Glutamatergic neuron (in vitro differentiated cells): ENCODE measurements around the gene TSPAN5. TPM values are rescaled to one million over a fixed set of nuclear protein-coding genes. Genes with fewer than 3 reads are reported as not detected.

ENCODE experiments used
- DNase-seq: peaks from one replicate; pipeline ENCODE4 v3.0.0; 2022
- H3K27ac Mint-ChIP-seq: one replicate; pipeline ENCODE4 v1.8.0; 2020; ENCODE audit warnings: mild to moderate bottlenecking, mixed read lengths, inconsistent platforms; ENCODE audit not compliant: unreplicated experiment
- H3K27me3 Mint-ChIP-seq: one replicate; pipeline ENCODE4 v1.8.0; 2020; ENCODE audit warnings: mild to moderate bottlenecking, moderate library complexity, mixed read lengths, inconsistent platforms; ENCODE audit not compliant: unreplicated experiment
- H3K36me3 Mint-ChIP-seq: one replicate; pipeline ENCODE4 v1.8.0; 2020; ENCODE audit warnings: mild to moderate bottlenecking, mixed read lengths, inconsistent platforms; ENCODE audit not compliant: unreplicated experiment
- H3K4me1 Mint-ChIP-seq: one replicate; pipeline ENCODE4 v1.8.0; 2020; ENCODE audit warnings: mild to moderate bottlenecking, low read depth, mixed read lengths, inconsistent platforms; ENCODE audit not compliant: unreplicated experiment
- H3K4me3 Mint-ChIP-seq: one replicate; pipeline ENCODE4 v1.8.0; 2020; ENCODE audit warnings: mild to moderate bottlenecking, mixed read lengths, inconsistent platforms; ENCODE audit not compliant: unreplicated experiment
- H3K9me3 Mint-ChIP-seq: one replicate; pipeline ENCODE4 v1.8.0; 2020; ENCODE audit warnings: mild to moderate bottlenecking, moderate library complexity, mixed read lengths, inconsistent platforms; ENCODE audit not compliant: unreplicated experiment
- CTCF ChIP-seq: fragments of 200-600 bp; sonication (generic); IDR thresholded peaks from one replicate; pipeline ENCODE4 v1.5.0; 2021; ENCODE audit not compliant: partially characterized antibody, unreplicated experiment
- total RNA-seq: library from RNA; stranded (reverse); fragmentation: NEBNext Ultra II Directional; extraction: Animal tissue kit (Norgen Biotek cat#: 25700); gene quantifications from one replicate; pipeline ENCODE4 v1.2.1, GENCODE V29; 2021; ENCODE audit not compliant: unreplicated experiment

Gene TSPAN5
- total RNA-seq, 1 donor from 2014 or later, result 40.5 TPM

DNA sequence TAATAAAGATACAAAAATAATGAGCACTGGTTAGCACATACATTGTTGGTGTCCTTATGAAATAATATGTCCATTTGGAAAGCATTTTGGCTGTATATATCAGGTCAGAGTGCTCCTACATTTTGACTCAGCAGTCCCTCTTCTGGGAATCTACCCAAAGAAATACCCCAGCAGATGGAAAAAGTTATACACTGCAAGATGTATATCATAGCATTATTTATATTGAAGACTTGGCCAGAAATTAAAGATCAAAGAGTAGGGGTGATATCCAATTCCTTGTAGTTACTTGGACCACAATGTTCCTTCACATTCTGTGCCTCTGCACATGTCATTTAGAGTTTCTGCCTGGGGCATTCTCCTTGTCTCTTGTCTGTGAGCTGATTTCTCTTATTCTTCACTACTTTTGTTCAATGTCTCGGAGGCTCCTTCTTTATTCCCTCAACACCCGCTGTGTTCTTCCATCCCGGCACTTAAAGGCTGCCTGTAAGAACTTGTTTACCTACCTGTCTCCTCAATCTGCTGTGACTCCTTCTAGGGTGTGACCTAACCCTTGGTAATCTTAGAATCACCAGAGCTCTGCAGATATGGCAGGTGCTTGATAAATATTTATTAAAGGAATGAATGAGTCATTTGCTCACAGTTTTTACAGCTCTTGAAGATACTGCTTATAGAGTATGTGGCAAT is 3.1 kb upstream of the TSPAN5 start:
- H3K9me3 Mint-ChIP-seq, result peaks cover 22% of the 10 kb centered on the region
- peaks cover 15% of the 10 kb centered on the region for H3K4me1 Mint-ChIP-seq
- no peak for DNase-seq
- H3K36me3 Mint-ChIP-seq, result no peaks in the 10 kb centered on the region
- H3K27ac Mint-ChIP-seq, result no peak overlapping the region
- TF ChIP-seq CTCF, result no peak
- peaks cover 11% of the 10 kb centered on the region for H3K27me3 Mint-ChIP-seq
- H3K4me3 Mint-ChIP-seq, result no peak overlapping the region

GRCh38 chr4:98659741-98660462 is 1.5 kb upstream of the TSPAN5 start:
- no peaks in the 10 kb centered on the region for H3K36me3 Mint-ChIP-seq
- H3K27me3 Mint-ChIP-seq, result peaks cover 9% of the 10 kb centered on the region
- H3K27ac Mint-ChIP-seq, result no peak overlapping the region
- H3K9me3 Mint-ChIP-seq, result peaks cover 18% of the 10 kb centered on the region
- peaks cover 25% of the 10 kb centered on the region for H3K4me1 Mint-ChIP-seq
- no peak for TF ChIP-seq CTCF
- no peak for DNase-seq
- H3K4me3 Mint-ChIP-seq, result peak overlapping the region; percentile 95

DNA sequence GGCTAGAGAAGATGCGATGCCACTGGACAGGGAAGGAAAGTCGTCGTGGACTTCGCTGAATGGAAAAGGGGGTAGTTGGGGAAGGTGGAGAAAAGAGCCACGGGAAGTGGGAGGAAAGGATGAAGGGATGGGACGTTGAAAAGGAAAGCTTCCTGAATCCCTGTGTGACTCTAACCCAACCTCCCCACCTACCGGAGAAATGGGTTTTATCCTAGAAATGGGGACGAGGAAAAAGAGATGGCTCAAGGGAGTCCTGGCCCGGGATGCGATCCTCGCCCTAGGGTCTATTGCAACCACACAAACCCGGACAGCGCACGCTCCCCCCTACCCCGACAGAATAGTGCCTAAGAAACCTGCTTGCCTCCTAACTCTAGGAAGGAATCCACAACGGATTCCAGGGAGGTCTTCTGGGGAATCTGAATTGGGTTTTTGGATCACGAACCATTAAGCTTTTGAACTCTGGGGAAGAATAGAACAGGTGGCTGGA is 738 bp upstream of the TSPAN5 start:
- no peak for TF ChIP-seq CTCF
- Mint-ChIP-seq H3K27ac (peak overlapping the region; percentile 79), H3K4me1 (peaks cover 28% of the 10 kb centered on the region)

GRCh38 chr4:98657531-98658286 is 702 bp downstream of the TSPAN5 start:
- peaks cover 9% of the 10 kb centered on the region for H3K27me3 Mint-ChIP-seq
- peak overlapping the region; percentile 86 for H3K27ac Mint-ChIP-seq
- peaks cover 30% of the 10 kb centered on the region for H3K4me1 Mint-ChIP-seq
- no peaks in the 10 kb centered on the region for H3K36me3 Mint-ChIP-seq
- H3K4me3 Mint-ChIP-seq, result peak overlapping the region; percentile 98
- TF ChIP-seq CTCF, result no peak
- peaks cover 14% of the 10 kb centered on the region for H3K9me3 Mint-ChIP-seq
- DNase-seq, result peak; percentile 69

More for the DNA sequence above, 738 bp upstream of the TSPAN5 start:
- Mint-ChIP-seq H3K36me3 (no peaks in the 10 kb centered on the region), H3K4me3 (peak overlapping the region; percentile 95), H3K27me3 (peaks cover 9% of the 10 kb centered on the region), H3K9me3 (peaks cover 16% of the 10 kb centered on the region)
- DNase-seq, result peak; percentile 23
